ENCODE measurements around the gene RELT.
A peak's percentile ranks its signal among the peaks of the same experiment; 100 is the strongest.

Gene RELT

DNA sequence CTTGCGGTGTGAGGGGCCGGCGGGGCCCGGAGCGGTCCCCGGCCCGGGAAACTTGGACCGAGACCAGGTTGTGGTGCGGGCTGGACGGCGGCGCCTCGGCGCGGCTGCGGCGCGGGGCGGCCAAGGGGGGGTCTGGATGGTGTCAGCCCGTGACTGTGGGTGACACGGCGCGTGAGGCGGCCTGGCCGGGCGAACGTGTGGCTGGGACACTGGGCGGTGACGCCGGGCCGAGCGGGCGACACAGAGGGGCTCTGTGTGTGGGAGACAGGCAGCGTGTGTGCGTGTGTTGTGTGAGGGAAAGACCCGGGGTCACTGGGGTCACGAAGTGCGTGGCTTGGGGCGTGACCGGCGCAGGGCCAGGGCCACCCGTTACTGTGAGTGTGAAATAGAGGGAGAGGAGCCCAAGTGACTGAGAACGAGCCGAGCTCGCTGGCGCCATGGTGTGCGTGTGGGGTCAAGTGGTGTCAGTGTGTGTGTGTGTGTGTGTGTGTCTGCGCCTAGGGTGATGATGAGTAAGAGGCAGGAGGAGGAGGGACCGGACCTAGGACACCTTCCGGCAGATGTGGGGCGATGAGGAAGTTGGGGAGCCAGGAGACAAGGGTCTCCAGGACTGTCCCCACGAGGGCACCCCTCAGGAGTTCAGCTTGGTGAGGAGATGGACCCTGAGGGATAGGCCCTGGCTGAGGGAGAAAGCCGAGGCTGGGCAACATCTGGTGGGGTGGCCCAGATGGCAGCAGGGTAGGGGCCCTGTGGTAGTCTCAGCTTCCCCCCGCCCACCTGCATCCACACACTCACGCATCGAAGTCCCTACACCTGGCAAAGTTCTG, 817 bp downstream of the RELT start:
- DNase-seq (ENCODE audit: low spot score), result peak; percentile 57

DNA sequence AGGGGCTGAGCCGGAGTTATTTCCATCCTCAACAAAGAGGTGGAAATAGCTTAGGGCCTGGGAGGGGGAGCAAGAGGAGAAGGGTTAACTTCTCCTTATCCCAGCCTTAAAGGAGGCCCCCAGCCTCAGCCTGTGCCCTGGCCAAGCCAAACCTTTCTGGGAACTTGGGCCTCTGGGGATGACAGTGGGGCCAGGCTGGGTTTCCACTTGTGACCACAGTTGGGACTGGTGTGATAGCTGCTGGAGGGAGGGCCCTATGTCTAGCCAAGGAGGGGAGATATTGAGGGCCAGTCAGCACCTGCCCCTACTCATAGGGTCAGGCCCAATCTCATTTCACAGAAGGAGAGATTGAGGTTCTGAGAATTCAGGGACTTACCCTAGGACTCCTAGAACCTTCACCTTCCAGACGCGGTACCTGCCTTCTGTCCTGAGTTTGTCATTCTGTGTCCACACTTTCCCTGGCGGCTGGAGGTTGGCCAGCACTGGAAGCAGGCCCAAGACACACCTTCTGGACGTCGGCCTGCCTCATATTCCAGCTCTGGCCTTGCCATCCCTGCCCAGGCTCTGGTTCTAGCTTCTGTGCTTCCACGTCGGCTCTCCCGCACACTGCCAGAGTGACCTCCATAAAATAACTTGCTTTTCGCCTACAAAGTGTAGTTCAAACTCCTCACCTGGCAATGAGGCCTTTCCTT, 3.1 kb downstream of the RELT start:
- no peak for DNase-seq (ENCODE audit: low spot score)

DNA sequence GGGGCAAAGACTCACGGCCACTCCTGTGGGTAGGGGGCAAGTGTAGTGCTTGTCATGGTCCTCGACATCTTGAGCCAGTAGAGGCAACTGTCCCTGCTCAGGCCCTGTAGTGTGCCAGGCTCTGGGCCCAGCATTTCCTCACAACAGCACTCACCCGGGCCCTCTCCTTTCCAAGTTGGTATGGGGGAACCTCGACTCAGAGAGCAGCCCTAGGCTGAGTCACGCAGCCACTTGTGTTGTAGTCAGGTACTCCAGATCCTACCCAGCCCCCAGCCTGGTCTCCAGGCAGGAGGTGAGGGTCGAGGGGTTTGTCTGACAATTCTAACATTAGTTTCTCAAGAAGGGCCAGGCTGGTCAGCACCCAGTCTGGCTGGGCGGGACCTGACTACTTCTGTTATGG, 4.1 kb downstream of the RELT start:
- DNase-seq (ENCODE audit: low spot score), result no peak

DNA sequence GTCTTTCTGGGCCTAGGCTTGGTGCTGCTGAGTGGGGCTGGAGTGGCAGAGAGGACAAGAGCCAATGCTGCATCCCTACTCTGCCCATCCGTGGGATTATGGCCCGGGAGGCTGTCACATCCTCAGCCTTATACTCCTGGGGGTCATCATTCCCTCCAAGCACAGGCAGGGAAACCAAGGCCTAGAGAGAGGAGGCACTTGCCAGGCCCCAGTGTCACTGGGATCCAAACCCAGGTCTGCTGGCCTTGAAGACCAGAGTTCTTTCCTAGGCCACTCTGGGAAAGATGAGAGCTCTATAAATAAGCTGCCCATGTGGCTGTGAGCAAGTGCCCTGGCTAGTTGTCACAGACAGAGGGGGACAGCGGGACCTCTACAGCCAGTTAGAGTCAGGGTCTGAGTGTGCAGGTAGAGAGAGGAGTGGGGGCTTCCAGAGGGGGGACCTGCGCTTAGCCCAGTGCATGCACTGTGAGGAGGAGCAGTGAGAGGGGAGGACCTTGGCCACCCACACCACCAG, 4.8 kb downstream of the RELT start:
- no peak for DNase-seq (ENCODE audit: low spot score)

DNA sequence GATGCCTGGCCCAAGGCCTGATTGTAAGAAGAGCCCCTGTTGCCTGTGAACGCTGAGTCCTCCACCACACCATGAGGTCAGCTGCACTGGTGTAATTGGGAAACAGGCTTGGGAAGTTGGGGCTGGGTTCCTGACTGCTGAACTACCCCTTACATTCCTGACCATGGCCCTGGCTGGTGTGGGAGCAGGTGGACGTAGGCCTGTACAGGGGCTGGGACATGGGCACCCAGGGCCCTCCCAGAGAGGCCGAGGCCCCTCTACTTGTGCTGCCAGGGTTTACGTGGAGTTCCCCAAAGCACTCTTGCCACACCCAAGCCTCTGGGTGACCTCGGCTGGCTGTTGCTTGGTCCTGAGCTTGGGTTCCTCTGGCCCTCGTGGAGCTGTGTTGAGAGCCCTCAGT, 5.4 kb downstream of the RELT start:
- DNase-seq (ENCODE audit: low spot score), result no peak

DNA sequence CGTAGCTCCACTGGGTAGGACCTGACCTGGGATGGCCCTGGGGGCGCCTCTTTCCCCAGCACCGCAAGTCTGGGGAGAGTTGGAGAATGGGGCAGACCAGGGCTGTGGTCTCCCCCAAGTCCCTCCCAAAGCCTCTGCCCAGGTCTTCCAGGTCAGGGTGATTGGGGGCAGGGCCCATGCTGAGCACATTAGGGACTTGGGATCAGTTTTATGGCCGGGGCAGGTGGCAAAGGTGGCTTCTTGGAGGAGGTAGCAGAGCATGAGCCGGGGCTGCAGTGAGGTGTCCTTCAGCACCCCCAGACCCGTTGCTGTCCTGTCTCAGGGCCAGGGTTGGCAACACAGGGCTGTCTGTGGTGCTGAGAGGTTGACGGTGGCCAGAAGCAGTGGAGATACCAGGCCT, 6.0 kb downstream of the RELT start:
- DNase-seq (ENCODE audit: low spot score), result no peak

DNA sequence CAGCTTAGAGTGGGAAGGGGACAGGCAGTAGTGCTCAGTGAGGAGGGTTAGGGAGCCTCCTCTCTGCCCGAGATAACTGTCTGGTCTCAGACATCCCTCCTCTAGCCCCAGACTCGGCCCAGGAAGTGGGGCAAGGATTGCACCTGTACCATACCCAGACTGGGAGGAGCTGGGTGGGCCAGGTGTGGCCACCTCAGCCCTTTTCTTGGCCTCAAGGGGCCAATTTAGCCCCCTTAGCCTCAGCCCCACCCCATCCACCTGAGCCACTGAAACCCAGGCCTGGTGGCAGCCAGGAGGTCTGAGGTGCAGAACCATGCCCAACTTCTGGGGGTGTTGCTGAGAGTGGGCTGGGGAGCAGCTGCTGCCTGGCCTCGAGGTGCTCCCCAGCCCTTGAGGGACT, 6.5 kb downstream of the RELT start:
- no peak for DNase-seq (ENCODE audit: low spot score)

DNA sequence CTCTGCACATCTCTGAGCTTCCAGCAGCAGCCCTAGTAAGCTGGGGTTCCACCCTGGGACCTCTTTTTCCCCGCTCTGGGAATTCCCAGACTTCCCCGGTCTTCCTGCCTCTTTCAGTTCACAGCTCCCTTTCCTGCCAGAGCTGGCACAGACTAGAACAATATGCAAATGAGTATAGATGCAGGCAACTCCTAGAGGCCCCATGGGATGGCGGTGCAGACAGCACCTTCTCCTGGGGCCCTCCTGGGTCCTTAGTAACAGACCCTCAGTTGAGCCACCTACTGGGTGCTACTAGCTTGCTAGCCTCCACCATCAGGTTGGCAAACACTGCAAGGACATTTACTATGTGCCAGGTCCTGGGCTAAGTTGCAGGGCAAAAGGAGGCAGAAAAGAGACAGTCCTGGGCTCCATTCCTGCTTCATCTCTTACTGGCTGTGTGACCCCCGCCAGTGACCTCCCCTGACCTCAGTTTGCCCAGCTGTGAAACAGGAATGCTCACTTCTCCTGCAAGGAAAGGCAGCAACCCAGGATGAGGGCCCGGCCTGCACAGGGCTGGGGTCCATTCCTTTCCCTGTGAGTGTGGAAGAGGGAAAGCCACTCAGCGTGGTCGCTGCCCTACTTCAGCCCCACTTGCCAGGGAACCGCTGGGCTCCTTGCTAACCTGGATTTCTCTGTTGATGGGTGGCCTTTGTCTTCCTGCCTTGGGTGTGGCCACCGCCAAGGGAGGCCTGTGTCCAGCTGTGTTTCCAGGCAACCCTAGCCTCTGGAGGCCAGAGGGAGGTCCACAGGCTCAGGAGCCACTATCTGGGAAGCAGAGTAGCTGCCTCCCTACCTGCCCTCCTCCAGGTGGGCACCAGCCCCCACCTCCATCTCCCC, 7.3 kb downstream of the RELT start:
- peak; percentile 69 for DNase-seq (ENCODE audit: low spot score)

DNA sequence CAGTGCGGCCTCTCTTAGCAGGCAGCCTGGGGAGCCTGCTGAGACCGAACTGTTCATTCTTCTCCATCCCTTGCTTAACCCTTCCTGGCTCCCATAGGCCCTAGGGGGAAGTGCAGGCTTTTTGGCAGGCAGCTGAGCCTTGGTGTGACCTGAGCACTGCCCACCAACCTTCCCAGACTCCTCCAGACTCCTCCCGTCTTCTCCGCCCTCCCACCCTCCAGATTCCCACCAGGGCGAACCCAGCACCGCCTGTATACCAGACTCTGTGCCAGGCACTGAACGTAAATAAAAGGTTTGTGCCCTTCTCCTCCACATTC, 7.9 kb downstream of the RELT start:
- no peak for DNase-seq (ENCODE audit: low spot score)

DNA sequence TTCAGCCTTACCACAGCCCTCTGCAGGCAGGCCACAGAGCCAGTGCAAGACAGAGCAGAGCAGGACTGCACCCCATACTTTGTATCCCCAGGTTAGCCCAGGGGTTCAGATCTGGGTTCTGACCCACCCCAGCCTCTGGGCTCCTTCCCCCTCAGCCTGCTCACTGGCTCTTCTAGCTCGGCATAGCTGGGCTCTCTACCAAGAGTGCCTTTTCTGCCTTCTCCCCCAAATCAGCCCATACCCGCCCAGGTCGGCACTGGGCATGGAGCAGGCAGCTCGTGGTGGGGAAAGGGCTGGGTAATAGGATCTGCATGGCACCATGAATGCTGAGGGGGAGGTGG, 8.3 kb downstream of the RELT start:
- DNase-seq (ENCODE audit: low spot score), result no peak

DNA sequence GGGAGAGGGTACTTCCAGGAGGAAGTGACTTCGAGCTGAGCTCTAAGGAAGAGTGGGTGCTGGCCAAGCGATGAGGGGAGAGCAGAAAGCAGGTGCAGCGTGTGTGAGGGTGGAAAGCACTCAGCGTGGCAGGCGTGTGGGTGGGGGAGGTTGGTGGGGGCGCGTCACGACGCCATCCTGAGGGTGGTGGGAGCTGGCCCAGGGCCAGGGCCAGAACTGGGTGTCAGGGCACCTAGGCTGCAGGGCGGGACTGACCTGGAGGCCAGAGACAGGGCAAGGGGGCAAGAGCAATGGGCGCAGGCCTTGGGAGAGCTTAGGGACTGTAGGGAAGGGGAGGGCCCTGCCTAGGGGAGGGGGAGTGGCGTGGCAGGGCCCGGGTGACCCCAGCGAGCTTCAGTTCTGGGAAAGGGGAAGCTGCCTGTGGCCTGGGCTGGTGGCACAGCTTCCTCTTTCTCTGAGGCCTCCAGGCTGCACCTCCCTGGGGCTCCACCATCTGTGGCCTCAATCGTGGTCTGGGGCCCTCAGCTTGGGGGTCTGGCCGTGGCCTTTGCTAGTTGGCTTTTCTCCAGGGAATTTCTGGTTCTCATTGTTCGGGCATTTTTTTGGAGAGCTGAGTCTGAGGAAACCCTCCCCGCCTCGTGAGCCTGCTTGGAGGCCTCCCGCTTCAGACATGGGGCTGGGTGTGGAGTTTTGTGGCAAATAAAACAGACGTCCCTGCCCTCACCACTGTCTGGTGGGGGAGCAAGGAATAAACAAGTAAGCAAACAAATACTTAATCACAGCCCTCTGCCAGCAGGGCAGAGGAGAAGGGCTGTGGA, 8.9 kb downstream of the RELT start:
- peak; percentile 59 for DNase-seq (ENCODE audit: low spot score)

DNA sequence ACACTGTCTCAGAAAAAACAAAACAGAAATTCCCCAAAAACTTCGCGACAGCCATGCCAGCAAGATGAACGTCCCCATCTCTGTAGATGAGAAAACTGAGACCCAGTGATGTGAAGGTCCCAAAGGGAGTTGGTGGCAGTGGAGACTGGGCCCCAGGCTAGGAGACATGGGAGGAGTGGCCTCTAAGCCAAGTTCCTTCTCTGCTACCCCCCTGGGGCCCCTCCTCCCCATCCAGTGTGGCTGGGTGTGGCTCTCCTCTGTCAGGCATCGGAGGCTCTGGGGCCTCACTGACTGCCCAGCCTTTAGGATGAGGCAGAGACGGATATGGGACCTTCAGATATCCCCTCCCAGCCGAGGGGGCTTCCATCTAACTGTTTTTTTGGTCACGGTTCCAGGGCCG, 9.8 kb downstream of the RELT start:
- no peak for DNase-seq (ENCODE audit: low spot score)

DNA sequence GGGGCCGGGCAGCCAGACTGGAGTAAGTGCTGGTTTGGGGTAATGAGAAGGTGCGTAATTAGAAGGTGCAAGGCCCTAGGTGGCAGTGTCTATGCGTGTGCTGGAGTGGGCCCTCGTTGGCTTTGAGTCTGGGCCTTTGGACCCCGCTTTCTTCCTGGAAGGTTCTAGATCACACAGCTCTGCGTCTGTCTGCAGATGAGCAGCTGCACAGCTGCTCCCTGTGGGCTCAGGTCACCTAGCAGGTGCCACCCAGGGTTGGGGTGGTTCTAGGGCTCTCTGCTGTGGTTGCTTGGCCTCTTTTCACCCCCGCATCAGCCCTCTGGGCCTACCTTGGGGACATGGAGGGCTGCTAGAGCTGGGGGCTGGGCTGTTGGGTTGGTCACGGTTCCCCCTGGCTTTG, 10.3 kb downstream of the RELT start:
- no peak for DNase-seq (ENCODE audit: low spot score)

DNA sequence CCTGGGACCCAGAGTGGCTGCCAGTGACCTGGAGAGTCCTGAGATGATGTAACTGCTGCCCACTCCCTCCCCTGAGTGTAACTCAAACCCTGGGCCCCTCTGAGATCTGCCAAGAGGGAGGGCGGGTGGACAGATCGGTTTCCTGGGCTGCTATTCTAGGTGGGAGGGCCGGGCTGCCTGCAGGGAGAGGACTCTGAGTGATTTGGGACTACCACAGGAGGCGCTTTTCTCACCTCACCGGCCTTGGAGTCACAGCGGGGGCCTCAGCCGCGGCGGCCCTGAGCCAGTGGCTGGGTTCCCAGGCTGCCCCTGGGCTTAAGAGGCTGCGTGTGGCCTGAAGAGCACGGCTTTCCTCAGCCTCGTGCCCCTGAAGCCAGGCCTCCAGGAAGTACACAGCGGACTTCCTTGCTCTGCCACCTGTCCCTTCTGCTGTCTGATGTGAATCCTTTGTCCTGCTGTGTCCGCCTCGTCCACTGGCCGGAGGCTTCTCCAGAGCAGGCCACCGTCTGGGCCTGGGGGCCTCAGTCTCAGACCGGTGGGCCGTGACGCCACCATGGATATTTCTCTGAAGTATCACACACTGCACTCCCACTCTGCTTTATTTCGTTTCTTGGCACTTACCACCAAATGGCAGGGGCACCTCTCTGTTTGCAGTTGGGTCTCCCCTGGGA, 11.5 kb downstream of the RELT start:
- DNase-seq (ENCODE audit: low spot score), result no peak

DNA sequence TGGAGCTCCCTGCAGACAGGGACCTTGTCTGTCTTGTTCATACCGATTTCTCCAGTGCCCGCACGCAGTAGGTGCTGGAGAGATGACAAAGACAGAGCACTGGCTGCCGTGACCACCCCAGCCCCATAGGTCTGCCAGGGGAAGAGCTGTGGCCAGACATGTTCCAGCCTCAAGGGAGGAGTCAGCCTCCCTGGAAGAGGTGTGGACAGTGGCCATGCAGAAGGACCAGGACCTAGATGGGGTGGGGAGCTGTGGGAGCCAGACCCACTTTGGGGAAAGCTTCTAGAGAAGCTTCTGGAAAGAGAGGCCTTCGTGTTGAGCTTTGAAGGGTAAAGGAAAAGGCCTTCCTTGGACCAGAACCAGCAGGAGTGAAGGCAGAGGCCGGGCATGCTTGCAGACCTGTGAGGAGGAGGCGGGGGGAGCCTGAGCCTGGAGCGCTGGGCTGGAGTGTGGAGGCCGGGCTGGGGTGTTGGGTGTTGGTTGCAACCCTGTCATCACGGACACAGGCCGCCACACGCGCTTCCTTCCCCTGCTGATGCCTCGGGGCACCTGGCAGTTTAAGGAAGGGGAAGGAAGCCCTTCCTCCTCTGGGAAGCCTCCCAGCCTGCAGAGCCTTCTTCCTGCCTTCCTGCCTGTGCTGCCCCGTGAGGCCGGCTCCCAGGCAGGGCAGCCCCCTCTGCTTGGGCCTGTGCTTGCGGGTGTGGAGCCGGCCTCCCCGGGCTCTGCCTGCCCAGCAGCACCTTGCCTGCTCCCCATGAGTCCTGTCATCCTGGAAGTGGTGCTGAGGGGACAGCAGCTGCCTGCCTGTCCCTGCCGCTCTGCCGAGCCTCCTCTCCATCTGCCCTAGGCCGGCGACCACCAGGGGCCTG, 12.3 kb downstream of the RELT start:
- DNase-seq (ENCODE audit: low spot score), result no peak

DNA sequence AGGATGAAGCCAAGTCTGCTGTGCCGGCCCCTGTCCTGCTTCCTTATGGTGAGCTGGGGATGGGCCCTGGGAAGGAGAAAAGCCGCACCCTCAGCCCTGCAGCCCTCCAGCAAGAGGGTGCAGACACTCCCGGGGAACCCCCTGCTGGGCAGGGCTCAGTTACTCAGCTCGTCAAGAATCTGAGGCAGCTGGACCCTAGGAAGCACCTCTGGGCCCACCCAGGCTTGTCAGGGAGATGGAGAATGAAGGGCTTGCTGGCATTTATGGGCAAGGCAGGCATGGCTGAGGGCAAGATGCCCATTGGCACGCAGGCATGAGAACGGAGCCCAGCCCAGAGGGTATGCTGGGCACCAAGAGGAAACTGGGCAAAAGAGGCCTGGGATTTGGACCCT, 12.9 kb downstream of the RELT start:
- no peak for DNase-seq (ENCODE audit: low spot score)

DNA sequence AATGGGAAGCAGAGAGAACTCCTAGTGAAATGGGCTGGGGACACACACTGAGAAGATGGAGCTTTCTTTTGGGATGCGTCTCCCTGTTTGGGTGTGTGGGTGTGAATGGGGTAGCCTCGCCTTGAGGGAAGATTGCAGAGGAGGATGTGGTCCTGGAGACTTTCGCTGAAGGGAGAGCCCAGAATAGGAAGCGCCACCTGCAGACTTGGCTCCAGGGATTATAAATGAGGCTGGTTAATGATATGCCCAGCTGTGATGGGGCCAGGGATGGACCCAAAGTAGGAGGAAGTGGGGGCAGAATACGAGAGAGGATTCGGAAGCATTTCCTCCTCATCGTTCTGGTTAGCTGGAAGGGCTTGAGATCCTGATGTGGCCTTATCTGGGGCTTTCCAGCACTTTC, 13.7 kb downstream of the RELT start:
- DNase-seq (ENCODE audit: low spot score), result no peak

DNA sequence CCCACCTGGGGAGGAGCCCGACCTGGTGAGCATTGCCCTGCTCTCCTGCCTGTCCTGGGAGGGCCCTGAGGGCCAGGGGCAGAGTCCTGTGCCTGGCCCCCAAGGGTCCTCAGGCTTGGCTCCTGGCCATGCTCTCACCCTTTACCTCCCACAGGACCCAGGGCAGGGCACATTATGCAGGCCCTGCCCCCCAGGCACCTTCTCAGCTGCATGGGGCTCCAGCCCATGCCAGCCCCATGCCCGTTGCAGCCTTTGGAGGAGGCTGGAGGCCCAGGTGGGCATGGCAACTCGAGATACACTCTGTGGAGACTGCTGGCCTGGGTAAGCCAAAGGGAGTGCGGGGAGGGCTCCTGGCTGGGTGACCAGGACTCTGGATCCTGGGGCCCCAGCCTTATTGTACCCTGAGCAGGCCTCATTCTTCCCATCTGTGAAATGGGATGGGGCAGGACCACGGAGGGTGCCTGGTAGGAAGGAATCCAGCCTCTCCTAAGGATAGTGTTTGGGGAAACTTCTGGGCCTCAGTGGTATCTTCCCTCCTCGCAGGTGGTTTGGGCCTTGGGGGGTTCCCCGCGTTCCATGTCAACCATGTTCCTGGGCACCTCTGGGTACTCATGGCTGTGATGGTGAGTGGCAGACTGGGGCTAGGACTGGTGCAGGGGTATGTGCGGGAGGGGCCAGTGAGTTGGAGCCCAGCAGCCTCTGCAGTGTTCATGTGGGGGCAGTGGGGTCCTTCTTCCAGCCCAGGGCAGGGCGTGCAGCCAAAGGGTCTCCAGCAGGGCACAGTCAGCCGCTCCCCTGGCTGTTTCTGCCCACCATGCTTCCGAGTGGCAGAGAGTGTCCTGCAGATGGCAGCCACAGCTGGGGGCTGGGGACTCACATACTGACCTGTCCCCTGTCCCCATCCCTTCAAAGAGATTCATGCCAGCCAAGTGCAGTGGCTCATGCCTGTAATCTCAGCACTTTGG, 14.7 kb downstream of the RELT start:
- no peak for DNase-seq (ENCODE audit: low spot score)

DNA sequence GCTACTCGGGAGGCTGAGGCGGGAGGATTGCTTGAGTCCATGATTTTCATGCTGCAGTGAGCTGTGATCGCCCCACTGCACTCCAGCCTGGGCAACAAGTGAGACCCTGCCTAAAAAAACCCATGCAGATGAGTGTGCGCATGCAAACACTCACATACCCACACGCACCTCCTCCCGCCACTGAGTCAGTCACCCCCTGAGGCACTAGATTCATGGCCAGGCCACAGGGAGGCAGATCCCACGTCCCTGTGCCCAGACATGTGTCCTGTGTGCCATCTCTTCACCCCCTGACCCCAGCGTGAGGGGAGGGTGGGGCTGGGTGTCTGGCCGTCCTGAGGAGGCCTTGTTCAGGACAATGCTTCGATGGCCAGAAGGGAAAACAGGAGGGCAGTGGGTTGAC, 15.5 kb downstream of the RELT start:
- no peak for DNase-seq (ENCODE audit: low spot score)
